Prostate gland (tissue), 2 donors: ENCODE measurements around the gene RGS10.

Source experiments
- CTCF ChIP-seq, 4 experiments: fragments of 200-600 bp in 2 of 4; fragments of 450-650 bp in 2 of 4; sonication (generic) in 2 of 4; IDR thresholded peaks; 1 replicate in 3 of 4; 2 replicates in 1 of 4; pipeline ENCODE4 v1.5.1; 2016 to 2019; ENCODE audit warnings: antibody characterized with exemption in 4 of 4, mild to moderate bottlenecking in 2 of 4, moderate library complexity in 2 of 4
- POLR2A ChIP-seq: fragments of 450-650 bp; IDR thresholded peaks from one replicate; pipeline ENCODE4 v1.6.1; 2016; ENCODE audit warnings: antibody characterized with exemption, mild to moderate bottlenecking
- POLR2AphosphoS5 ChIP-seq: sonication (generic); formaldehyde crosslinking; IDR thresholded peaks from one replicate; pipeline ENCODE4 v1.6.1; 2017; ENCODE audit warnings: antibody characterized with exemption

- TF ChIP-seq CTCF (IDR thresholded peaks at IDR 0.05), result no peak
- no peak for TF ChIP-seq POLR2AphosphoS5
- TF ChIP-seq POLR2A, result no peak
Measured at GRCh38 chr10:119518936-119519335, 23.6 kb downstream of the RGS10 start.
